Skeletal muscle satellite cell (primary cell): ENCODE results near the gene GNPTAB.

Experiments used
- H3K27me3 ChIP-seq: 2 replicates; pipeline ENCODE4 v1.7.0; 2013; ENCODE audit warnings: low read length; ENCODE audit not compliant: control insufficient read depth, insufficient read depth
- H3K36me3 ChIP-seq: 2 replicates; pipeline ENCODE4 v1.7.0; 2013; ENCODE audit warnings: mild to moderate bottlenecking, control low read depth, low read length; ENCODE audit not compliant: insufficient read depth
- H3K4me1 ChIP-seq: 2 replicates; pipeline ENCODE4 v1.7.0; 2013; ENCODE audit warnings: low read length; ENCODE audit not compliant: control insufficient read depth, insufficient read depth
- H3K4me2 ChIP-seq: 2 replicates; pipeline ENCODE4 v1.7.0; 2013; ENCODE audit warnings: mild to moderate bottlenecking, low read length
- H3K4me3 ChIP-seq: 2 replicates; pipeline ENCODE4 v1.7.0; 2013; ENCODE audit warnings: low read length
- H3K9ac ChIP-seq: 2 replicates; pipeline ENCODE4 v1.7.0; 2013; ENCODE audit warnings: mild to moderate bottlenecking, low read depth, low read length, moderate library complexity
- H3K9me3 ChIP-seq: replicated peaks from 2 replicates; pipeline ENCODE4 v1.7.0; 2013; ENCODE audit warnings: mild to moderate bottlenecking, control low read depth, low read length

GNPTAB gene

GRCh38 chr12:101781834-101782233 is 48.9 kb downstream of the GNPTAB start:
- no peak overlapping the region for H3K9ac ChIP-seq
- H3K4me1 ChIP-seq = peaks cover 15% of the 10 kb centered on the region
- H3K9me3 ChIP-seq = no peaks in the 10 kb centered on the region
- no peaks in the 10 kb centered on the region for H3K27me3 ChIP-seq
- H3K4me3 ChIP-seq = no peak overlapping the region
- H3K36me3 ChIP-seq = no peaks in the 10 kb centered on the region
- no peak overlapping the region for H3K4me2 ChIP-seq

DNA sequence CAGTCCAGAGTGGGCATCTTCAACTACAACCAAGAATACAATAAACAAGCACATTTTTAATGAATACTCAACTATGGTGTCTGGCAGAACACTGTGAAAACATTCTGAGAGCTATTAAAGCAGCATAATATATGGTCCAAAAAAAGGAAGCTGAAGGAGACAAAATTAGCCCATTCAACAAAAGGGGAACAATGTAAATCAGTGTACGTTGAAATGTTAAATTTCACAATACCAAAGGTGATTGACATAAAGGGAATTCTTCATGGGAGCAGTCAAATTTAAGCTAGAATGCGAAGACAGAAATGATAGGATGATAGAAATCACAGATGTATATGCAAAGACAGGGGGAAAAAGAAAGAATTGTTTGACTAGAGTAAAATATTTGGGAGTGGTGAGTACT is 50.2 kb downstream of the GNPTAB start:
- Histone ChIP-seq H3K9me3 (no peaks in the 10 kb centered on the region), H3K36me3 (no peaks in the 10 kb centered on the region), H3K4me2 (no peak overlapping the region)

GRCh38 chr12:101779626-101780025 is 51.1 kb downstream of the GNPTAB start:
- Histone ChIP-seq H3K27me3 (no peaks in the 10 kb centered on the region), H3K9me3 (no peaks in the 10 kb centered on the region), H3K4me1 (peaks cover 12% of the 10 kb centered on the region), H3K36me3 (no peaks in the 10 kb centered on the region), H3K4me2 (no peak overlapping the region), H3K4me3 (no peak overlapping the region), H3K9ac (no peak overlapping the region)

More for the DNA sequence above, 50.2 kb downstream of the GNPTAB start:
- Histone ChIP-seq H3K4me3 (no peak overlapping the region), H3K4me1 (peaks cover 12% of the 10 kb centered on the region), H3K27me3 (no peaks in the 10 kb centered on the region), H3K9ac (no peak overlapping the region)

GRCh38 chr12:101779200-101779599 is 51.6 kb downstream of the GNPTAB start:
- Histone ChIP-seq H3K9me3 (no peaks in the 10 kb centered on the region), H3K4me1 (peaks cover 12% of the 10 kb centered on the region), H3K9ac (no peak overlapping the region), H3K4me2 (no peak overlapping the region), H3K4me3 (no peak overlapping the region), H3K36me3 (no peaks in the 10 kb centered on the region), H3K27me3 (no peaks in the 10 kb centered on the region)

DNA sequence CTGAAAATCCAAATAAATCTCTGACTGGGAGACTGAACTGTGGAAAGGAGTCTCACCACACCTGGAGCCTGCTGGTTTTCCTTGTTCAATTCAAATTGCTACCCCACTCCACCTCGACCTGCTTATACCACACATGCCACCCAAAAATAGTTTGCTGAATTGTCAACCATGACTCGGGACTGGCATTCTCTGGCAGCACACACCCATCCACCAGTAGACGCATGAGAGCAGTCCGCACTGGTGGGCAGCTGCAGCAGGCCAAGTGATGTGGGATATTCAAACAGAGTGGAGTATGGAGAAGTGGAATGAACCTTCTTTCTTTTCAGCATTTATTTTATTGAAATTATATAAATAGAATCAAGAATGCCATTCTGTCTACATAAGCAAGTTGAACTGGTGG is 52.8 kb downstream of the GNPTAB start:
- Histone ChIP-seq H3K4me1 (peaks cover 16% of the 10 kb centered on the region), H3K36me3 (no peaks in the 10 kb centered on the region), H3K27me3 (no peaks in the 10 kb centered on the region), H3K4me2 (no peak overlapping the region), H3K9me3 (no peaks in the 10 kb centered on the region), H3K9ac (no peak overlapping the region), H3K4me3 (no peak overlapping the region)

- H3K4me3 ChIP-seq = no peak overlapping the region
- no peaks in the 10 kb centered on the region for H3K36me3 ChIP-seq
- no peaks in the 10 kb centered on the region for H3K9me3 ChIP-seq
- no peaks in the 10 kb centered on the region for H3K27me3 ChIP-seq
- H3K9ac ChIP-seq = no peak overlapping the region
- no peak overlapping the region for H3K4me2 ChIP-seq
- peaks cover 12% of the 10 kb centered on the region for H3K4me1 ChIP-seq
Measured at GRCh38 chr12:101777485-101777884, 53.3 kb downstream of the GNPTAB start.

DNA sequence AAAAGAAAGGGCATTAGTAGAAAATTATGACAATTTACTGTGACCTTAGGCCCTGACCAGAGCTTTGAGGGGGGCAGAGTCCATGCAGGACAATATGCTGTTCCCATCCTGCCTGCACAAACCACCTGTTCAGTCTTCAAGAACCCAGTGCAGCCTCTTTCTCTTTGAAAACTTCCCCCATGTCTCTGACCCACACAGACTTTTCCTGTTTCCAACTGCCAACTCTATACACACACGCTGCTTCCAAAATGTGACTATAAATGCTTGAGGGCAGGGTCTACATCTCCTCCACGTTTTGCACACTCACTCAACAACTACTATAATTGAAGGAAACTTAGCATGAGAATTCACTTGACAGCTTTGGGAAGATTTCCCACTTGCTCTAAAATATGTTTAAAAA is 54.9 kb downstream of the GNPTAB start:
- no peak overlapping the region for H3K9ac ChIP-seq
- no peaks in the 10 kb centered on the region for H3K36me3 ChIP-seq
- no peaks in the 10 kb centered on the region for H3K9me3 ChIP-seq
- H3K4me1 ChIP-seq = peaks cover 4% of the 10 kb centered on the region
- no peaks in the 10 kb centered on the region for H3K27me3 ChIP-seq
- no peak overlapping the region for H3K4me3 ChIP-seq
- H3K4me2 ChIP-seq = no peak overlapping the region

DNA sequence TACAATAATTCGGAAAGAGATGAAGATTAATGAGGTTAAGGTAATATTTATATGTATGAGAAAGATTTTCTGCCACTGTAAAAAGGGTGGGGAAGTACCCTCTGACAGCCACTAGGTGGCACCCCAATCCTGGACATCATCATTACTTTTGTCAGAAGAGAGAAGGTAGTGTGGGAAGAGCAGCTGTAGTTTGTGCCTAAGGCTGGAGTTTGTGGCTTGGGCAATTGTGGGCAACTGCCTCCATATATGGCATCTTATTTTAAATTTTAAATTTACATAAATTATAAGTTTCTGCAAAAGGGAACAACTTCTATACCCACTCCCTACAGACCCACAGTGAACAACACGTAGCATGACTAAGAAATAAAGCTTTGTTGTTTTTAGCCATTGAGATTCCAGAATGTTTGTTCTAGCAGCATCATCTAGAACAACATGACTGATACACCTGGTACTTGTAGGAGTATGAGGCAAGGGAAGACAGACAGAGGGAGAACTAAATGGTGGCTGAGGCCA is 57.1 kb downstream of the GNPTAB start:
- no peak overlapping the region for H3K4me3 ChIP-seq
- H3K9ac ChIP-seq = no peak overlapping the region
- H3K9me3 ChIP-seq = no peaks in the 10 kb centered on the region
- H3K27me3 ChIP-seq = no peaks in the 10 kb centered on the region
- H3K4me1 ChIP-seq = peaks cover 4% of the 10 kb centered on the region
- peaks cover 6% of the 10 kb centered on the region for H3K36me3 ChIP-seq
- H3K4me2 ChIP-seq = no peak overlapping the region

GRCh38 chr12:101772012-101772775 is 58.6 kb downstream of the GNPTAB start:
- Histone ChIP-seq H3K36me3 (peaks cover 6% of the 10 kb centered on the region), H3K9me3 (no peaks in the 10 kb centered on the region), H3K9ac (no peak overlapping the region), H3K4me2 (no peak overlapping the region), H3K4me3 (no peak overlapping the region), H3K27me3 (no peaks in the 10 kb centered on the region), H3K4me1 (peaks cover 4% of the 10 kb centered on the region)

DNA sequence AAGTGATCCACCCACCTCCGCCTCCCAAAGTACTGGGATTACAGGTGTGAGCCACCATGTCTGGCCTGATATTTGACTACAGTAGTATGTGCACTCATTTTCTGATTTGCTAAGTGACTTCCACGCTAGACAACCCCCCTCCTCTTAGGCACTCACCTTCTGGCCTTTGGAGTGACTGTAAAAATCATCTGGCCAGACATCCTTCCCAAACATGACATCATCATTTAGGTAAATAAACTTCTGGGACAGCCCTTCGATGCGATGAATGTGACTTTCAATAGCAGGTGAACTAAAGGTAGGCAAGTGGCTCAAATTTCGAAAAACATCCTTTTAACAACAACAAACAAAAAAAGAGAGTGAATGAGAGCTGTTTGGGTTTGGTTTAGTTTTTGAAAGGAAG is 60.9 kb downstream of the GNPTAB start:
- H3K4me3 ChIP-seq = no peak overlapping the region
- peaks cover 17% of the 10 kb centered on the region for H3K36me3 ChIP-seq
- H3K4me2 ChIP-seq = no peak overlapping the region
- no peaks in the 10 kb centered on the region for H3K27me3 ChIP-seq
- H3K4me1 ChIP-seq = peaks cover 4% of the 10 kb centered on the region
- no peaks in the 10 kb centered on the region for H3K9me3 ChIP-seq
- no peak overlapping the region for H3K9ac ChIP-seq

GRCh38 chr12:101768781-101769180 is 62.0 kb downstream of the GNPTAB start:
- Histone ChIP-seq H3K9ac (no peak overlapping the region), H3K4me2 (no peak overlapping the region), H3K27me3 (no peaks in the 10 kb centered on the region), H3K4me3 (no peak overlapping the region), H3K36me3 (peaks cover 19% of the 10 kb centered on the region), H3K9me3 (no peaks in the 10 kb centered on the region), H3K4me1 (peaks cover under 1% of the 10 kb centered on the region)

GRCh38 chr12:101767537-101767936 is 63.2 kb downstream of the GNPTAB start:
- H3K9ac ChIP-seq = no peak overlapping the region
- H3K4me3 ChIP-seq = no peak overlapping the region
- no peaks in the 10 kb centered on the region for H3K9me3 ChIP-seq
- H3K36me3 ChIP-seq = peaks cover 19% of the 10 kb centered on the region
- H3K27me3 ChIP-seq = no peaks in the 10 kb centered on the region
- no peak overlapping the region for H3K4me2 ChIP-seq
- no peaks in the 10 kb centered on the region for H3K4me1 ChIP-seq
